Common myeloid progenitor, CD34-positive (primary cell): Measurements from ENCODE around the gene MYL12A.
"Not testable (repeated sequence)": the region's sequence is repeated elsewhere in the genome, so short reads cannot be mapped to it uniquely, and the experiment has no call there.

ENCODE experiments used
- CTCF ChIA-PET: fragments of 350-600 bp; sonication (Branson Sonifier 250); formaldehyde crosslinking; loops from one replicate; lab custom pipeline; 2021; ENCODE audit warnings: antibody characterized with exemption; lab: Charles Lee
- POLR2A ChIA-PET: fragments of 350-600 bp; sonication (Branson Sonifier 250); formaldehyde crosslinking; loops from one replicate; lab custom pipeline; 2021; ENCODE audit warnings: antibody characterized with exemption; lab: Charles Lee
- DNase-seq, 3 donors: peaks; one replicate each; pipeline versions ENCODE4 v3.0.0 to v3.0.0-alpha.2; 2013
- H3K27ac ChIP-seq, 2 experiments: 1 replicate in 1 of 2; 2 replicates in 1 of 2; pipeline ENCODE4 v1.7.0; 2013; ENCODE audit warnings: inconsistent platforms in 2 of 2, low read length in 2 of 2, mild to moderate bottlenecking in 2 of 2, low read depth in 1 of 2, moderate library complexity in 1 of 2; ENCODE audit not compliant: severe bottlenecking in 2 of 2, insufficient read depth in 1 of 2, poor library complexity in 1 of 2
- H3K27me3 ChIP-seq, 5 experiments: replicated peaks in 2 of 5; 1 replicate in 3 of 5; 2 replicates in 2 of 5; pipeline versions ENCODE4 v1.6.1 to v1.7.0; 2013; ENCODE audit warnings: low read length in 4 of 5, mild to moderate bottlenecking in 2 of 5, moderate library complexity in 2 of 5, inconsistent platforms in 1 of 5; ENCODE audit not compliant: insufficient read depth in 5 of 5, control insufficient read depth in 4 of 5
- H3K36me3 ChIP-seq, 4 experiments: 1 replicate in 2 of 4; 2 replicates in 2 of 4; pipeline versions ENCODE4 v1.6.1 to v1.7.0; 2013; ENCODE audit warnings: low read length in 3 of 4, control low read depth in 1 of 4, mild to moderate bottlenecking in 1 of 4; ENCODE audit not compliant: control insufficient read depth in 4 of 4, insufficient read depth in 4 of 4
- H3K4me1 ChIP-seq, 4 experiments: 1 replicate in 3 of 4; 2 replicates in 1 of 4; pipeline versions ENCODE4 v1.6.1 to v1.7.1; 2013; ENCODE audit warnings: low read length in 3 of 4, mild to moderate bottlenecking in 3 of 4, control low read depth in 1 of 4, inconsistent platforms in 1 of 4, moderate library complexity in 1 of 4; ENCODE audit not compliant: control insufficient read depth in 4 of 4, insufficient read depth in 4 of 4; ENCODE audit errors: control extremely low read depth in 1 of 4
- H3K4me3 ChIP-seq, 7 experiments: 1 replicate in 4 of 7; 2 replicates in 3 of 7; pipeline versions ENCODE4 v1.5.1 to v1.7.0; 2013; ENCODE audit warnings: mild to moderate bottlenecking in 7 of 7, low read length in 6 of 7, moderate library complexity in 6 of 7, inconsistent platforms in 2 of 7, low read depth in 2 of 7, control low read depth in 1 of 7; ENCODE audit not compliant: insufficient read depth in 4 of 7, control insufficient read depth in 1 of 7; ENCODE audit errors: extremely low read depth in 1 of 7
- H3K9me3 ChIP-seq, 5 experiments: 1 replicate in 4 of 5; 2 replicates in 1 of 5; pipeline versions ENCODE4 v1.6.1 to v1.7.1; 2013; ENCODE audit warnings: low read length in 4 of 5, mild to moderate bottlenecking in 2 of 5, inconsistent platforms in 1 of 5, low read depth in 1 of 5, moderate library complexity in 1 of 5; ENCODE audit not compliant: control insufficient read depth in 4 of 5, insufficient read depth in 2 of 5; ENCODE audit errors: control extremely low read depth in 1 of 5
- WGBS: methylation state at CpG from one replicate; pipeline ENCODE4 v1.1.5; 2013; ENCODE audit not compliant: insufficient coverage; 5-methylcytosine and 5-hydroxymethylcytosine counted together

The MYL12A gene

DNA sequence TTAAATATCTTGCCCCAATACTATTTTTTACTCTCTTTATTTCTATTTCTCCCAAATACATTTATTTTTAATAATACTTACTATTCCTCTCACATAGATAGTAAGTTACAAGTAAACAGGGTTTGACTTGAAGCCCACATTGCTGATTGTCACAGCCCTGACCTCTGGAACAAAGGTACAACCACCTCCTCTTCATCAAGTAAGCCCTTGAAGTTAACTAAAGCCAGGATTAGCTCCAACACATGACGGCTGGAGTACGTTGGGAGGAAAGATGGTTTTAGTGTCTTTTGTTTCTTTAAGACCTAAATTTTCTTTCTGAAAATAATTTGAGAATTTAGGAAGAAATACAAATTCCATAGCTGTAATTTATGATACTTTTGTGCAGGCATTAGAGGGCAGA lies 28.8 kb upstream of the MYL12A start:
- ChIA-PET CTCF (interaction anchor here (1.0 kb wide), 1 partner anchor 28 kb away, joined by 5 read pairs; no protein-coding TSS in a partner anchor), POLR2A (no interaction called here)
- no peaks in the 10 kb centered on the region for H3K36me3 ChIP-seq
- H3K4me3 ChIP-seq: no peak overlapping the region
- no peaks in the 10 kb centered on the region for H3K27me3 ChIP-seq
- H3K4me1 ChIP-seq: peaks cover 2 to 12% (median 8%) of the 10 kb centered on the region in 4 experiments
- no peak overlapping the region for H3K27ac ChIP-seq
- no peak for DNase-seq
- WGBS: no CpG with 5 or more reads among the region's 2 CpGs
- peaks cover 0 to 3% (median 0%) of the 10 kb centered on the region in 5 experiments for H3K9me3 ChIP-seq

DNA sequence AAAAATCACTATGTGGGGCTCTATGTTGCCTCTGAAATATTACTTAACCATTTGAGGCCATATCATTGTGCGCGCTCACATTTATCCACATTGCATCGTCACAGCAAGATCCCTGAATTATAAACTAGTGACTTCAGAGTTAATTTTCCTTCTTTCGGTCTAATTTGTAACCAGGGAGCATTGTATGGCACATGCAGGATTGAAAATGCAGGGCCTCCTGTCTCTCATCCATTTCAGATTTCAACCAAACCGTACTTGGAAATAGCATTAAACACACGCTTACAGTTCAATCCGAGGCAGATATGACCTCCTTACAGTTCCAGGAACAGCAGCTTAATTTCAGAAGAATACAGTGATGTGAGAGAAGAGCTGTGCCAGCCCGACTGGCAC lies 28.4 kb upstream of the MYL12A start:
- Histone ChIP-seq H3K27ac (no peak overlapping the region), H3K9me3 (peaks cover 0 to 3% (median 0%) of the 10 kb centered on the region in 5 experiments), H3K4me3 (no peak overlapping the region), H3K27me3 (no peaks in the 10 kb centered on the region), H3K36me3 (no peaks in the 10 kb centered on the region), H3K4me1 (peaks cover 0 to 11% (median 6%) of the 10 kb centered on the region in 4 experiments)
- DNase-seq: no peak
- ChIA-PET CTCF (interaction anchor here (1.0 to 1.2 kb wide), 2 partner anchors 17 to 29 kb away, joined by 3 to 5 read pairs; no protein-coding TSS in a partner anchor), POLR2A (no interaction called here)
- 91% methylated on average over 8 of the region's 8 CpGs for WGBS

- Histone ChIP-seq H3K4me3 (no peak within 1 kb of the TSS), H3K27me3 (no peaks in the 10 kb centered on the region), H3K36me3 (no peaks in the 10 kb centered on the region), H3K9me3 (peaks cover 0 to 3% (median 0%) of the 10 kb centered on the region in 5 experiments), H3K27ac (no peak within 1 kb of the TSS), H3K4me1 (peaks cover 0 to 12% (median 6%) of the 10 kb centered on the region in 4 experiments)
- no peak for DNase-seq
- 82% methylated on average over 7 of the region's 9 CpGs for WGBS
- POLR2A ChIA-PET: no interaction called here
- CTCF ChIA-PET: interaction anchor here (1.0 to 2.5 kb wide), 5 partner anchors 17 to 287 kb away, joined by 3 to 6 read pairs (median 5); no protein-coding TSS in a partner anchor
These were observed 27.8 kb upstream of the MYL12A start, which contains the start of gene MYOM1 for GRCh38 chr18:3219631-3220335. Gene MYOM1 (minus strand): TSS chr18:3219968. CDS start chr18:3215223, 4,745 bp downstream.

GRCh38 chr18:3220868-3221267 lies 26.7 kb upstream of the MYL12A start:
- POLR2A ChIA-PET, DNase-seq, H3K27me3 ChIP-seq, H3K36me3 ChIP-seq, H3K4me3 ChIP-seq, H3K27ac ChIP-seq, H3K9me3 ChIP-seq: not testable (repeated sequence)
- CTCF ChIA-PET: interaction anchor here (0.6 to 2.5 kb wide), 5 partner anchors 22 to 288 kb away, joined by 3 to 6 read pairs (median 3); no protein-coding TSS in a partner anchor
- H3K4me1 ChIP-seq: peaks cover 0 to 12% (median 6%) of the 10 kb centered on the region in 4 experiments
- WGBS: 100% methylated on average over 3 of the region's 4 CpGs

- Histone ChIP-seq H3K36me3 (no peaks in the 10 kb centered on the region), H3K4me3 (no peak overlapping the region), H3K9me3 (peaks cover 0 to 2% (median 0%) of the 10 kb centered on the region in 5 experiments), H3K27ac (no peak overlapping the region), H3K27me3 (no peaks in the 10 kb centered on the region), H3K4me1 (peaks cover 0 to 12% (median 6%) of the 10 kb centered on the region in 4 experiments)
- no peak for DNase-seq
- ChIA-PET POLR2A (no interaction called here), CTCF (interaction anchor here (1.3 to 2.5 kb wide), 3 partner anchors 22 to 34 kb away, joined by 3 to 6 read pairs (median 6); no protein-coding TSS in a partner anchor)
- 98% methylated on average over 4 of the region's 6 CpGs for WGBS
These were observed 26.1 kb upstream of the MYL12A start for GRCh38 chr18:3221496-3221895.

GRCh38 chr18:3223356-3223755 lies 24.2 kb upstream of the MYL12A start:
- H3K36me3 ChIP-seq: no peaks in the 10 kb centered on the region
- H3K27ac ChIP-seq: no peak overlapping the region
- no peaks in the 10 kb centered on the region for H3K27me3 ChIP-seq
- WGBS: no CpG with 5 or more reads among the region's 1 CpG
- DNase-seq: no peak
- H3K4me3 ChIP-seq: no peak overlapping the region
- ChIA-PET POLR2A (no interaction called here), CTCF (interaction anchor here (0.7 to 1.5 kb wide), 5 partner anchors 22 to 251 kb away, joined by 3 to 6 read pairs (median 3); partner anchors contain the start of gene MYL12A)
- H3K9me3 ChIP-seq: no peaks in the 10 kb centered on the region
- H3K4me1 ChIP-seq: peaks cover 0 to 12% (median 6%) of the 10 kb centered on the region in 4 experiments

- H3K36me3 ChIP-seq: no peaks in the 10 kb centered on the region
- ChIA-PET POLR2A (no interaction called here), CTCF (interaction anchor here (1.5 kb wide), 1 partner anchor 24 kb away, joined by 6 read pairs; the partner anchor contains the start of gene MYL12A)
- WGBS: 100% methylated on average over 1 of the region's 3 CpGs
- no peak for DNase-seq
- H3K4me1 ChIP-seq: peaks cover 0 to 12% (median 6%) of the 10 kb centered on the region in 4 experiments
- no peak overlapping the region for H3K27ac ChIP-seq
- H3K27me3 ChIP-seq: no peaks in the 10 kb centered on the region
- H3K4me3 ChIP-seq: no peak overlapping the region
- no peaks in the 10 kb centered on the region for H3K9me3 ChIP-seq
These were observed 23.4 kb upstream of the MYL12A start for GRCh38 chr18:3224223-3224622.
